Stimulated activated CD4-positive, alpha-beta T cell treated with anti-CD3 and anti-CD28 coated beads, Interleukin-12 subunit alpha, Interleukin-12 subunit beta, amount 100 ng/mL, for 24 hours (primary cell): ENCODE results near the gene PCBP4.
"Not testable (repeated sequence)": the region's sequence is repeated elsewhere in the genome, so short reads cannot be mapped to it uniquely, and the experiment has no call there.

Source experiments
- DNase-seq, 2 experiments: peaks; one replicate each; pipeline ENCODE4 v3.0.0-alpha.2; 2020; ENCODE audit warnings: low read depth in 2 of 2

The PCBP4 gene

DNA sequence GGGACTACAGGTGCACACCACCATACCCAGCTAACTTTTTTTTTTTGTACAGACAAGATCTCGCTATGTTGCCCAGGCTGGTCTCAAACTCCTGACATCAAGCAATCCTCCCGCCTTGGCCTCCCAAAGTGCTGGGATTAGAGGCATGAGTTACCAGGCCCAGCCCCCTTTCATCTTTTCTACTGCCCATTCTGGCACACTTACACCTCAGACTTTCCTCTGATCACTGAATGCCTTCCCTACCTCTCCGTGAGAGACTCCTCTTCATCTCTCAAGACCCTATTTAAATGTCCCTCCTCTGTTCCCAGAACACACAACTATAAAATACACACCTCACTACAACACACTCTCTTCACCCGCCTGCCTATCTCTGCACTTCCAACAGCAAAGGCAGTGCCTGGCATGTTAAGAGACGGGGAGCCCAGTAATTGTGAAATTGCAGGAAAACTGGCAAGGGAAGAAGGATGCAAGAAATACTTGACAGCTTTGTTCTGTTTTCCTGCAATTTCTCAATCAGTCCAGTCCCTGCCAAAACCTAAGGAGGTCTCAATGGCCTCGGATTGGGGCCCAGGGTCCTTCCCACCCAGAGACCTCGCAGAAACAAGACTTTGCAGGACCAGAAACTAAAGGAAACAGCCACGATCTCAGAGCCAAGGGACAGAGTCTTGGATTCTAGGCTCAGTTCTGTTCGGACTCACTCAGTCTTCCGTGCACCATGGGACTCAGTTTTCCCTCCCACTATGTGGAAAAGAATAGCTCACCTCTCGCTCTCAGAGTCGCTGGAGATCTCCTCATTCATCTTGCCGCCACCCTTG lies 26.4 kb downstream of the PCBP4 start:
- no peak for DNase-seq

- no peak for DNase-seq
Measured at GRCh38 chr3:51938780-51939425, 28.4 kb downstream of the PCBP4 start.

- no peak for DNase-seq
Measured at GRCh38 chr3:51937611-51938450, 29.4 kb downstream of the PCBP4 start.

DNA sequence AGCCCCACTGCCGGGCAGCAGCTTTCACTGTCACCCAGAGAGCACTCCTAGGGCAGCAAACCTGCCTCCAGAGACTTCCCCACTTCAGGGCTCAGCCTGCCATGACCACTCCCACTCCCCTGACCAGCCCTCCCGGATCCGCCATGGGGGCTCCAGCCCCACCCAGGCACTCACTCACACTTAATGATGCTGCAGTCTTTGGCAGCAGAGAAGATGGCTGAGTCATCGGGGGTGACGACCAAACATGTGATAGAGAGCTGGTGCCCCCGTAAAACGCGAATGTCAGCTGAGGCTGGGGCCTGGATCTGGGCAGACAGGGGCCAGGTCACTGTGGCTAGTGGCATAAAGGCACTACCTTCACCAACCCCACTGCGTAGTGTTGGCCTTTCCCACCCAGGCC lies 30.2 kb downstream of the PCBP4 start:
- DNase-seq, result no peak

DNA sequence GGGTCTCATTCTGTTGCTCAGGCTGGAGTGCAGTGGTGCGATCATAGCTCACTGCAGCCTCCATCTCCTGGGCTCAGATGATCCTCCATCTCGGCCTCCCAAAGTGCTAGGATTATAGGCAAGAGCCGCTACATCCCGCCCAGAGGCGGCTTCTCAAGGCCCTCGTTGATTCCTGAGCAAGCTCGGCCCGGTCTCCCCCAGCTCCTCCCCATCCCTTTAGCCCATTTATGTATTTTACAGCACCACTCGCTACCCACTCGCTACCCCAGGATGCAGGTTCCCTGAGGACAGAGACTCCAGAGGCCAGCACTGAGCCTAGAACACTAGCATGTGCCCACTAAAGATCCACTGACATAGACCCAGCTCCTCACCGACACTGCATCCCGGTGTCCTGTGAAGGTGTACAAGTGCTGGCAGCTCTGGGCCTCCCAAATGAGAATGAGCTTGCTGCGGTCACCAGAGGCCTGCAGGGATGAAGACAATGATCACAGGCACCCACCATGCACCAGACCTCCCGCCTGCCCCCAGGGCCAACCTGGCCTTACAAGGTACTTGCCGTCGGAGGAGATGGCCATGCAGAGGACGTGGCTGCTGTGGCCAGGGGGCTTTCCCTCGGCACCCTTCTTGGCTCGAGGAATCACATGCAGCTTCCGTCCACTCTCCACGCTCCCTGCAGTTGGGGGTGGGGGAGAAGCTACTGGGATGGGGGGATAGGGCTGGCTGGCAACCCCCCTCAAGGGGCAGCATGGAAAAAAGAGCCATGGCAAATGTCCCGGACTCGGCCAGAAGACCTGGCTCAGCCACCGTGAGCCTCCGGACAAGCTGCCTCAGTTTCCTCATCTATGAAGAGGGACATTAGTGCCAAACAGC lies 31.1 kb downstream of the PCBP4 start:
- no peak for DNase-seq

GRCh38 chr3:51934991-51935885 lies 32.0 kb downstream of the PCBP4 start:
- no peak for DNase-seq

- DNase-seq, result no peak
Measured at GRCh38 chr3:51934139-51934850, 33.0 kb downstream of the PCBP4 start.

GRCh38 chr3:51933471-51934138 lies 33.6 kb downstream of the PCBP4 start:
- no peak for DNase-seq

- DNase-seq, result no peak
Measured at GRCh38 chr3:51932471-51933370, 34.5 kb downstream of the PCBP4 start.

- no peak for DNase-seq
Measured at GRCh38 chr3:51931756-51932155, 35.5 kb downstream of the PCBP4 start.

- DNase-seq, result no peak
Measured at GRCh38 chr3:51930439-51930838, 36.8 kb downstream of the PCBP4 start.

GRCh38 chr3:51929420-51930003 lies 37.7 kb downstream of the PCBP4 start:
- no peak for DNase-seq

GRCh38 chr3:51928981-51929380 lies 38.3 kb downstream of the PCBP4 start:
- not testable (repeated sequence) for DNase-seq

GRCh38 chr3:51928438-51928837 lies 38.8 kb downstream of the PCBP4 start:
- no peak for DNase-seq

DNA sequence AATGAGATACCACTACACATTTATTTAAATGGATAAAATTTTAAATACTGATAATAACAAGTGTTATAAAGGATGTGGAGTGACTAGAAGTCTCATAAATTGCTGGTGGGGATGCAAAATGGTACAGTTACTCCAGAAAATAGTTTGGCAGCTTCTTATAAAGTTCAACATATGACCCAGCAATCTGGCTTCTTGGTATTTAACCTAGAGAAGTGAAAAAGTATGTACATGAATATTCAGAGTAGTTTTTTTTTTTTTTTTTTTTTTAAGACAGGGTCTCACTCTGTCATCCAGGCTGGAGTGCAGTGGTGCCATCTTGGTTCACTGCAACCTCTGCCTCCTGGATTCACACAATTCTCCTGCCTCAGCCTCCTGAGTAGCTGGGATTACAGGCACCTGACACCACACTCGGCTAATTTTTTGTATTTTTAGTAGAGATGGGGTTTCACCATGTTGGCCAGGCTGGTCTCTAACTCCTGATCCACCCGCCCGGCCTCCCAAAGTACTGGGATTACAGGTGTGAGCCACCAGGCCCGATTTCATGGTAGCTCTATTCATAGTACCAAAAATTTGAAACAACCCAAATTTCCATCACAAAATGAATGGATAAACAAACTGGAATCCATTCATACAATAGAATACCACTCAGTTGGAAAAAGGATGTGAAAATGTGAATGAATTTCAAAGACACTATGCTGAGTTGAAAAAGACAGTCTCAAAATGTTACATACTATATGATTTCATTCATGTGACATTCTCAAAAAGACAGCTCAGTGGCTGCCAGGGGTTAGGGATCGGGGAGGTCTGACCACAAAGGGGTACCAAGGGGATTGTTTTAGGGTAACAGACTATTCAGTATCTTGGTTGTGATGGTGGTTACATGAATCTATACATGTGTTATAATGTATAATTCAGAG lies 39.9 kb downstream of the PCBP4 start:
- DNase-seq, result no peak

DNA sequence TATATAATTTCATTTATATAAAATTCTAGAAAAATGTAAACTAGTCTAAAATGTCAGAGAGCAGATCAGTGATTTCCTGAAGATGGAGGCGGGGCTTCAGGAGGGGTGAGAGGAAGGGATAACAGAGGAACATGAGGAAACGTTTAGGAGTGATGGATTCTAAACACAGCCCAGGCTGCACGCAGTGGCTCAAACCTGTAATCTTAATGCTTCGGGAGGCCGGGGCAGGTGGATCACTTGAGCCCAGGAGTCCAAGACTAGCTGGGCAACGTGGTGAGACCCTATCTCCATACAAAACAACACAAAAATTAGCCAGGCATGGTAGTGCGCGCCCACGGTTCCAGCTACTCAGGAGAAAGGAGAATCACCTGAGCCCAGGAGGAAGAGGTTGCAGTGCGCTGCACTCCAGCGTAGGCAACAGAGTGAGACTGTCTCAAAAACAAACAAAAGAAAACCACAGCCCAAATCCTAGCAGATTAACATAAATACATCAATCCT lies 46.1 kb downstream of the PCBP4 start:
- no peak for DNase-seq

- no peak for DNase-seq
Measured at GRCh38 chr3:51916418-51916817, 50.8 kb downstream of the PCBP4 start.
